ENCODE results near the gene ZBED5. TPM values are rescaled to one million over a fixed set of nuclear protein-coding genes. Genes with fewer than 3 reads are reported as not detected.

The ZBED5 gene
- total and polyA plus RNA-seq, 9 of the 15 experiments (the other 6 are each of a cell fraction or from before 2014, with no cell fraction given) = 12.4 to 70.7 (median 26.8) TPM

DNA sequence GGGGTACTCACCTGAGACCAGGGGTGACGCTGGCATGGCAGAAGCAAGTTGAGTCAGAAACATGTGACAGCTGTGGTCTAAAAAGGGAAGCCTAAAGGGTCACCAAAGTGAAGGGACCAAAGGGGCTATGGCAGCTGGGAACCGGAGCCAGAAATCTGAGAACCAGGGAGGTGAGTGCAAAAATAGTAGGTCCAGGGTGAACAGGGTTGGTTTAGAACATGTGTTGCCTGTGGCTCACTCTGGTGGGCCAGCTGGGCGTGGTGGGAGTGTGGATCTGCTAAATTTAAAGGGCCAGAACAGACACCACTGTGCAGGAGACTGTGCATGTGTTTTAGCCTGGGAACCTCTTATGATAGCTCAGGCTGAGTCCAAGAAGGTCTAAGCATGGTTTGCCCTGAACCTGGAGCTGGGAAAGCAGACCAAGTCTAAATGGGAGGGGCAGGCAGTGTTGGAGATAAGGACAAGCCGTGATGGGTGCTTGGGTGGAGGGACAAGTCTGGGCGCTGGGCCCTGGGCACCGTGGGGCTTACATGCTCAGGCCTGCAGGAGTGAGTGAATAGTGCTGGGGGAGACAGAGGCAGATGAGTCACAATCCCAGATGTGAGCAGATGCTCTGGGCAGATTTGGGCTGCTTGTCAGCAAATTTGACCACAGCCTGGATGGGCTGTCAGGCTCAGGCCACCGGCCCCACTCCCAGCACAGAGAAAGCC lies 41.4 kb upstream of the ZBED5 start:
- ATAC-seq = peak; percentile 86
- no peaks in the 10 kb centered on the region for H4K20me1 ChIP-seq (replicated peaks; ENCODE audit: control insufficient read depth, insufficient read depth, low read length)
- DNase-seq (ENCODE audit: extremely low read depth in 1 of 4, low spot score in 3 of 4) = peak; percentile 72 to 94 (median 80)
- H3K36me3 ChIP-seq (ENCODE audit: control insufficient read depth, insufficient read depth, low read length) = no peaks in the 10 kb centered on the region
- no peaks in the 10 kb centered on the region for H3K9me3 ChIP-seq (replicated peaks; ENCODE audit: control insufficient read depth, insufficient read depth, low read depth, low read length)
- H3K4me2 ChIP-seq (ENCODE audit: insufficient read depth, low read length) = peak overlapping the region; percentile 79
- peak overlapping the region; percentile 84 to 90 for H3K9ac ChIP-seq (ENCODE audit: insufficient read depth in 1 of 2, low read depth in 2 of 2, low read length in 2 of 2)
- 0% methylated on average over 7 of the region's 7 CpGs for WGBS (ENCODE audit: insufficient coverage, low coverage, missing lambda C conversion rate)
- peak overlapping the region; percentile 1; the same call in 1 of the 2 replicates for H3K4me3 ChIP-seq
- peak overlapping the region; percentile 98 for H2AFZ ChIP-seq (ENCODE audit: low read depth, low read length)
- ChIA-PET CTCF (ENCODE audit: low intra/inter-chr PET ratio) (no interaction called here), POLR2A (interaction anchor here (1.0 to 4.9 kb wide), 9 partner anchors 11 to 93 kb away, joined by 3 to 82 read pairs (median 6); partner anchors contain the start of genes EIF4G2 and ZBED5)
- TSS peak; percentile 71 for BruUV-seq (replicated peaks)
- no peaks in the 10 kb centered on the region for H3K27me3 ChIP-seq (ENCODE audit: control insufficient read depth in 2 of 2, insufficient read depth in 2 of 2, low read length in 2 of 2)
- FAIRE-seq = peak; percentile 95
- peak overlapping the region; percentile 98 for H3K27ac ChIP-seq (ENCODE audit: extremely low read depth, low read depth, low read length)
- intact Hi-C loops (cut with micrococcal nuclease) (loop anchor here (1.0 kb wide), 2 partner anchors 41 to 91 kb away; partner anchors contain the start of genes EIF4G2 and ZBED5), in situ Hi-C loops (cut with MboI) (no loop called here)
- H3K79me2 ChIP-seq (ENCODE audit: control insufficient read depth, insufficient read depth, low read length) = no peaks in the 10 kb centered on the region
- no peaks in the 10 kb centered on the region for H3K9me1 ChIP-seq (ENCODE audit: control insufficient read depth, insufficient read depth, low read length)
- peaks cover 46 to 67% of the 10 kb centered on the region in 2 experiments for H3K4me1 ChIP-seq (replicated peaks in 1 of 2; ENCODE audit: control insufficient read depth in 2 of 2, insufficient read depth in 2 of 2, low read length in 2 of 2)
- no peak for TF ChIP-seq ZNF133 (CRISPR knock-in tag; IDR thresholded peaks at IDR 0.05)
- no peak for TF ChIP-seq ZNF695 (CRISPR knock-in tag; IDR thresholded peaks at IDR 0.05)
- no peak for TF ChIP-seq ZNF311 (CRISPR knock-in tag; IDR thresholded peaks at IDR 0.05)
- TF ChIP-seq ARHGAP35 (IDR thresholded peaks at IDR 0.05; ENCODE audit: partially characterized antibody) = no peak
- TF ChIP-seq, protein P1, sequence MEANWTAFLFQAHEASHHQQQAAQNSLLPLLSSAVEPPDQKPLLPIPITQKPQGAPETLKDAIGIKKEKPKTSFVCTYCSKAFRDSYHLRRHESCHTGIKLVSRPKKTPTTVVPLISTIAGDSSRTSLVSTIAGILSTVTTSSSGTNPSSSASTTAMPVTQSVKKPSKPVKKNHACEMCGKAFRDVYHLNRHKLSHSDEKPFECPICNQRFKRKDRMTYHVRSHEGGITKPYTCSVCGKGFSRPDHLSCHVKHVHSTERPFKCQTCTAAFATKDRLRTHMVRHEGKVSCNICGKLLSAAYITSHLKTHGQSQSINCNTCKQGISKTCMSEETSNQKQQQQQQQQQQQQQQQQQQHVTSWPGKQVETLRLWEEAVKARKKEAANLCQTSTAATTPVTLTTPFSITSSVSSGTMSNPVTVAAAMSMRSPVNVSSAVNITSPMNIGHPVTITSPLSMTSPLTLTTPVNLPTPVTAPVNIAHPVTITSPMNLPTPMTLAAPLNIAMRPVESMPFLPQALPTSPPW (CRISPR knock-in tag; IDR thresholded peaks at IDR 0.05) = peak; percentile 83
- no peak for TF ChIP-seq ZNF134 (CRISPR knock-in tag; conservative IDR thresholded peaks at IDR 0.05)
- TF ChIP-seq SMARCB1 (IDR thresholded peaks at IDR 0.05; ENCODE audit: insufficient read length, low read depth) = no peak
- TF ChIP-seq POLR2H (tag; IDR thresholded peaks at IDR 0.05; ENCODE audit: low read depth) = no peak; the same call in 1 of the 2 replicates
- TF ChIP-seq ZHX1 (conservative IDR thresholded peaks at IDR 0.05; ENCODE audit: low read length) = no peak
- peak; percentile 59 for TF ChIP-seq BCOR (IDR thresholded peaks at IDR 0.05)
- TF ChIP-seq POLR2AphosphoS5 (IDR thresholded peaks at IDR 0.05; ENCODE audit: control insufficient read depth, insufficient read depth, low read depth, low read length) = peak; percentile 79
- no peak for TF ChIP-seq CTCF (IDR thresholded peaks at IDR 0.05 in 2 of 3, conservative IDR thresholded peaks at IDR 0.05 in 1 of 3; ENCODE audit: insufficient read depth in 2 of 3, low read depth in 1 of 3, low read length in 3 of 3)
- TF ChIP-seq SMARCA4 (IDR thresholded peaks at IDR 0.05) = peak; percentile 98
- TF ChIP-seq ZFX (CRISPR knock-in tag; IDR thresholded peaks at IDR 0.05) = no peak
- peak; percentile 19; the same call in 1 of the 2 replicates for TF ChIP-seq MTA1 (IDR thresholded peaks at IDR 0.05; ENCODE audit: borderline replicate concordance)
- TF ChIP-seq SMAD4 (CRISPR knock-in tag; conservative IDR thresholded peaks at IDR 0.05) = peak; percentile 83
- TF ChIP-seq KDM1A (IDR thresholded peaks at IDR 0.05) = peak in 1 of 2 experiments; percentile 57; a peak in 1 of 4 replicates
